ENCODE measurements around the gene NEAT1. TPM values are rescaled to one million over a fixed set of nuclear protein-coding genes. Genes with fewer than 3 reads are reported as not detected.
A peak's percentile ranks its signal among the peaks of the same experiment; 100 is the strongest.
"Not testable (repeated sequence)": the region's sequence is repeated elsewhere in the genome, so short reads cannot be mapped to it uniquely, and the experiment has no call there.

NEAT1 gene
- total RNA-seq, 1 donor from 2014 or later, result 411 TPM

DNA sequence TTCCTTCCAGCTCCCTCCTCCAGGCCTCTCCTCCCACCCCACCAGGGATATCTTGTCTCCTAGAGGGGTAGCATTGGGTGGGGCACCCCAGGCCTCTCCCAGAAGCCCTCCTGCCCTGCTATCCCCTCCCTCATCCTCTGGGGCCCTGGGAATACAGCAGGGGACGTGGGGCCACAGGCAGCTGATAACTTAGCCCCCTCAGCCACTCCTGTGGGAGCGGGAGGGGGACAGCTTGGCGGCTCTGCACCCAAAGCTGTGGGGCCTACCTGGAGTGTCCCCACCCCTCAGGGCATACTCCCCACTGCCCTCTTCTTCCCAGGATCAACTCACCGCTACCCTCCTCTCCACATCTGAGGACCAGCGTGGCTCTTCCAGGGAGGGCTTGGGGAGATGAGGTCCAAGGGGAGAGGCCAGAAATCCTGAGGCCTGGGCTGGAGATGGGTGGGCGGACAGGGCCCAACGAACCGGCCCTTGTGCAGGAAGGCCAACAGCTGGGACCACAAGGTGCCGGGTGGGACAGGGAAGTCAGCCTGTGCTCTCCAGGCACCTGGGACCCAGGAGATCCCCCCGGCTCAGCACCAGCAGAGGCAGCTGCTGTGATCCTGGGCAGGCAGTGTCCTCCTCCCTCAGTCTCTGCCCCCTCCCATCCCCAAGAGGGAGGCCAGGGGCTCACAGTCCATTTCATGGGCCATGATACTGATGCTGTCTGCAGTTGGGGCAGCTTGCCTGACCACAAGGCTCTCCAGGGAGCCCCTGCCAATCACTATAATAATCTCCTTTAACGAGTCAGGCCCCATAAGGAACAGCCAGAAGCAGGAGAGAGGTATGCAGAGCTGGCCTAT is 23.2 kb downstream of the NEAT1 start:
- H3K27me3 Mint-ChIP-seq, result no peaks in the 10 kb centered on the region
- no peak for DNase-seq
- peak overlapping the region; percentile 66 for H3K27ac Mint-ChIP-seq
- H3K9me3 Mint-ChIP-seq, result no peaks in the 10 kb centered on the region
- H3K4me3 Mint-ChIP-seq, result no peak overlapping the region
- peaks cover 18% of the 10 kb centered on the region for H3K36me3 Mint-ChIP-seq (ENCODE audit: low read depth)
- H3K4me1 Mint-ChIP-seq, result peaks cover 26% of the 10 kb centered on the region
- intact Hi-C loops (cut with micrococcal nuclease), result no loop called here

- no peak overlapping the region for H3K4me3 Mint-ChIP-seq
- no peaks in the 10 kb centered on the region for H3K27me3 Mint-ChIP-seq
- peaks cover 22% of the 10 kb centered on the region for H3K4me1 Mint-ChIP-seq
- intact Hi-C loops (cut with micrococcal nuclease), result no loop called here
- H3K27ac Mint-ChIP-seq, result peak overlapping the region; percentile 66
- peaks cover 14% of the 10 kb centered on the region for H3K36me3 Mint-ChIP-seq (ENCODE audit: low read depth)
- no peaks in the 10 kb centered on the region for H3K9me3 Mint-ChIP-seq
- peak; percentile 73 for DNase-seq
These were observed 24.1 kb downstream of the NEAT1 start for GRCh38 chr11:65446446-65447277.

DNA sequence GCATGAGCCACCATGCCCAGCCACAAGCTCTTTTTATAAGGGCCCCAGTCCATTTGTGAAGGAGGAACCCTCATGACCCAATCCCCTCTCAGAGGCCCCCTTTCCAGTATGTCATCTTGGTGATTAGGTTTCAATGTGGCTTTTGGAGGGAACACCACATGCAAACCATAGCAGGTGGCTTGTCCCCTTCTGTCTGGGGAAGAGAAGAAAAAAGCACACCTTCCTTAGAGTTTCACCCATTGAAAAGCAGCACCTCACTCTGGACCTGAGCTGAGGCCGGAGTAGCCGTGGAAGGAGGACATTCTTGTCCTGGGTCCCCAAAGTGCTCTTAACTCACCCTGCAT is 25.4 kb downstream of the NEAT1 start:
- peak overlapping the region; percentile 69 for H3K27ac Mint-ChIP-seq
- intact Hi-C loops (cut with micrococcal nuclease), result no loop called here
- H3K4me1 Mint-ChIP-seq, result peaks cover 16% of the 10 kb centered on the region
- no peaks in the 10 kb centered on the region for H3K9me3 Mint-ChIP-seq
- no peak for DNase-seq
- H3K27me3 Mint-ChIP-seq, result no peaks in the 10 kb centered on the region
- H3K36me3 Mint-ChIP-seq (ENCODE audit: low read depth), result peaks cover 8% of the 10 kb centered on the region
- H3K4me3 Mint-ChIP-seq, result no peak overlapping the region

DNA sequence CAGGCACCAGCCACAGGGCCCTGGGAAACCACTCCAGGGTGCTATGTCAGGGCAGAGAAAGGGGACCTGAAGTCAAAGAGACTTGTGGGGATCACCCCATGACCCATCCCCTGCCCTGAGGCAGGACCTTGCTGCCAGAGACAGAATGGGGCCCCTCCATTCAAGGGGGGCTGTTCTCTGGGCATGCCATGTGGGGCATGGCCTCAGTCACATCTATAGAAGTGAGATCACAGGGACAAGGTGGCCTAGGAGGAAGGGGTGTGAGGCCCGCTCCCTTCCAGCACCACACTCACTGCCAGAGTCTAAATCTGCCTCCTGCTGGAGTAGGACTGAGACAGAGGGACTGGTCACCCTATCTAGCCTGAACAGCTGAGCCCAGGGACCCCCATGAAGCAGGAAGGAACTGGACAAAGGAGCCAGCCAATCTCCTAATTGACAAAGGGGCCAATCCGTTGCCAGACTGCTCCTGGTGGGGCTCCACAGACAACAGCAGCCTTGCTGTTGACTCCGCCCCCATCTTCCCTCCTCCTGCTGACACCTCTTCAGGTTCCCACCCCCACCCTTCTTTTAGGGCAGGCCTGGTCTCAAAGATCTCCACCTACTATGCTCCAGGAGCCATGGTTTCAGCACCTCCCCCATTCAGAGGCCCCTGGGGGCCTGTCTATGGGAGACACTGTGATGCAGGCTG is 26.0 kb downstream of the NEAT1 start:
- Mint-ChIP-seq H3K36me3 (ENCODE audit: low read depth) (peaks cover 7% of the 10 kb centered on the region), H3K27me3 (no peaks in the 10 kb centered on the region), H3K4me3 (no peak overlapping the region), H3K4me1 (peaks cover 12% of the 10 kb centered on the region), H3K27ac (peak overlapping the region; percentile 69), H3K9me3 (no peaks in the 10 kb centered on the region)
- no peak for DNase-seq
- intact Hi-C loops (cut with micrococcal nuclease), result no loop called here

DNA sequence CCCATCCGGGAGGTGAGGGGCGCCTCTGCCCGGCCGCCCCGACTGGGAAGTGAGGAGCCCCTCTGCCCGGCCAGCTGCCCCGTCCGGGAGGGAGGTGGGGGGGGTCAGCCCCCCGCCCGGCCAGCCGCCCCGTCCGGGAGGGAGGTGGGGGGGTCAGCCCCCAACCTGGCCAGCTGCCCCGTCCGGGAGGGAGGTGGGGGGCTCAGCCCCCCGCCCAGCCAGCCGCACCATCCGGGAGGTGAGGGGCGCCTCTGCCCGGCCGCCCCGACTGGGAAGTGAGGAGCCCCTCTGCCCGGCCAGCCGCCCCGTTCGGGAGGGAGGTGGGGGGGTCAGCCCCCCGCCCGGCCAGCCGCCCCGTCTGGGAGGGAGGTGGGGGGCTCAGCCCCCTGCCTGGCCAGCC is 28.7 kb downstream of the NEAT1 start:
- intact Hi-C loops (cut with micrococcal nuclease); H3K27me3 Mint-ChIP-seq; DNase-seq; H3K36me3 Mint-ChIP-seq (ENCODE audit: low read depth); H3K4me3 Mint-ChIP-seq; H3K9me3 Mint-ChIP-seq; H3K27ac Mint-ChIP-seq: not testable (repeated sequence)
- H3K4me1 Mint-ChIP-seq, result peaks cover 21% of the 10 kb centered on the region

- intact Hi-C loops (cut with micrococcal nuclease); H3K9me3 Mint-ChIP-seq; DNase-seq; H3K27ac Mint-ChIP-seq; H3K27me3 Mint-ChIP-seq; H3K4me3 Mint-ChIP-seq; H3K36me3 Mint-ChIP-seq (ENCODE audit: low read depth): not testable (repeated sequence)
- H3K4me1 Mint-ChIP-seq, result peaks cover 24% of the 10 kb centered on the region
These were observed 29.7 kb downstream of the NEAT1 start for GRCh38 chr11:65452259-65452658.

GRCh38 chr11:65452806-65453490 is 30.4 kb downstream of the NEAT1 start:
- DNase-seq, result no peak
- H3K27me3 Mint-ChIP-seq, result no peaks in the 10 kb centered on the region
- peak overlapping the region; percentile 4 for H3K4me3 Mint-ChIP-seq
- intact Hi-C loops (cut with micrococcal nuclease), result no loop called here
- no peak overlapping the region for H3K27ac Mint-ChIP-seq
- no peaks in the 10 kb centered on the region for H3K9me3 Mint-ChIP-seq
- peaks cover 24% of the 10 kb centered on the region for H3K4me1 Mint-ChIP-seq
- H3K36me3 Mint-ChIP-seq (ENCODE audit: low read depth), result peaks cover 2% of the 10 kb centered on the region

DNA sequence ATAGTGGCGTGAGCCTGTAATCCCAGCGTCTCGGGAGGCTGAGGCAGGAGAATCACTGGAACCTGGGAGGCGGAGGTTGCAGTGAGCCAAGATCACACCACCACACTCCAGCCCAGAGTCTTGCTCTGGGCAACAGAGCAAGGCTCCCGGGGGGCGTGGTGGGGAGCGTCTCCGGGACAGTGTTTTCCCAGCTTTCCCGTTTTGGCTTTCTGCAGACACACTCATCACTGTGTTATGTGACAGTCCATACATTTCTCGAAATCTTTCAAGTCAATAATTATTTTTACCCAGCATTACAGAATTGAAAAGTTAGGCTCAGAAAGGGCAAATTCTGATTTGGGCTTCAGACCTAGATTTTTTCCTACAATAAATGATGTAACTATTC is 31.7 kb downstream of the NEAT1 start:
- intact Hi-C loops (cut with micrococcal nuclease), result loop anchor here (2.0 kb wide), 2 partner anchors 14 to 22 kb away; no protein-coding TSS in a partner anchor
- Mint-ChIP-seq H3K36me3 (ENCODE audit: low read depth) (peaks cover 2% of the 10 kb centered on the region), H3K4me1 (peaks cover 24% of the 10 kb centered on the region), H3K9me3 (no peaks in the 10 kb centered on the region), H3K27ac (no peak overlapping the region), H3K27me3 (no peaks in the 10 kb centered on the region), H3K4me3 (peak overlapping the region; percentile 94)
- no peak for DNase-seq

DNA sequence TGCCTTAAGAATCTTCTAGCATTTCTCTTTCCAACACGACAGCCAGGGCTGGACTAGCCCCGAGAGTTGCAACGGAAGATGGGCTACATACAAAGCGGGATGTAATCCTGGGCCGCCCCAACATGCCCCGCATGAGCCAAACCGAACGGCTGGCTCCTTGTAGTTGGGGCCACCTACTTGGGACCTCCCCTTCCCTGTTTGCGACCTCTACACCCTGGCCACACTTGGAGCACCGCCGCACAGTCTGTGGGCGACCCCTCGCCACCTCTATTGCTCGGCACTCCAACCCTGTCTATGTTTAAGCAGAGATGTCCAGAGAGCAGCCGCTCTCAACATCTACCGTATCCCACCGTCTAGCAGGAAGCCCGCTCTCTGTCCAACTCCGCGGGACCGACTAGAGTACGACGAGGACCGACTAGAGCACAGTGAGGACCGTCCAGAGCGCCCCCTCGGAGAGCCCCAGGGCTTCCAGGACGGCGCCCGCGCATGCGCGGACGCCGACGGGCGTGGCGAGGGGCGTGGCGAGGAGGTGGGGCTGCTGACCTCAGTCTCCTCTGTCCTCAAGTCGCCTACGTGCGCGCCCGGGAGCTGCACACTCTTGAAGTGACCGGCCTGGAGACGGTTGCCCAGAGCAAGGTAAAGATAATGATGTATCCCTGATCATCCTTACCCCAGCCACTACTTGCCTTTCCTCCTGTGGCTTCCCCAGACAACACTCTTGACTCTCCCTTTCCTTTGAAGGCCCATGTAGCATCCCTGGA is 32.3 kb downstream of the NEAT1 start:
- intact Hi-C loops (cut with micrococcal nuclease), result loop anchor here (2.0 kb wide), 2 partner anchors 14 to 22 kb away; no protein-coding TSS in a partner anchor
- H3K36me3 Mint-ChIP-seq (ENCODE audit: low read depth), result peaks cover 2% of the 10 kb centered on the region

GRCh38 chr11:65456418-65456817 is 33.8 kb downstream of the NEAT1 start:
- no peak for DNase-seq
- peaks cover 25% of the 10 kb centered on the region for H3K4me1 Mint-ChIP-seq
- no peaks in the 10 kb centered on the region for H3K27me3 Mint-ChIP-seq
- no peaks in the 10 kb centered on the region for H3K9me3 Mint-ChIP-seq
- peaks cover 2% of the 10 kb centered on the region for H3K36me3 Mint-ChIP-seq (ENCODE audit: low read depth)
- H3K27ac Mint-ChIP-seq, result peak overlapping the region; percentile 20
- peak overlapping the region; percentile 68 for H3K4me3 Mint-ChIP-seq
- intact Hi-C loops (cut with micrococcal nuclease), result no loop called here

More for the DNA sequence above, 32.3 kb downstream of the NEAT1 start:
- peak overlapping the region; percentile 83 for H3K27ac Mint-ChIP-seq
- H3K4me3 Mint-ChIP-seq, result peak overlapping the region; percentile 94
- H3K4me1 Mint-ChIP-seq, result peaks cover 25% of the 10 kb centered on the region
- H3K9me3 Mint-ChIP-seq, result no peaks in the 10 kb centered on the region
- no peaks in the 10 kb centered on the region for H3K27me3 Mint-ChIP-seq
- DNase-seq, result peak; percentile 95

DNA sequence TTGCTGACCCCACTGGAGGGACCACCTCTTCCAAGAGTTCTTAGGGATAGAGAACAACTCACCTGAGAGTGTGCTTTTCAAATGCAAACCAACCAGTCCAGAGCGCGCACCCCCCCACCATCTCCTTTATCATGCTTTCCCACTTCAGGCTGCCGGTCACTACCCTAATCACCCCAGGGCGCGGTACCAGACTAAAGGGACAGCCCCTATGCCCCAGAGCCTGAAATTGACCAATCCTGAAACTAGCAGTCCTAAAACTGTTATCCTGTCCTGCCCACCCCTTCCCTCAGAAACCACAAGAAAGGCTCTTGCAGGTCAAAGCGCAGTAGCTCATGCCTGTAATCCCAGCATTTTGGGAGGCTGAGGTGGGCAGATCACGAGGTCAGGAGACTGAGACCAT is 37.0 kb downstream of the NEAT1 start:
- no peaks in the 10 kb centered on the region for H3K27me3 Mint-ChIP-seq
- H3K9me3 Mint-ChIP-seq, result no peaks in the 10 kb centered on the region

GRCh38 chr11:65465471-65465870 is 42.9 kb downstream of the NEAT1 start:
- not testable (repeated sequence) for H3K4me3 Mint-ChIP-seq; H3K36me3 Mint-ChIP-seq (ENCODE audit: low read depth); DNase-seq; H3K9me3 Mint-ChIP-seq; H3K27me3 Mint-ChIP-seq; H3K27ac Mint-ChIP-seq
- intact Hi-C loops (cut with micrococcal nuclease), result loop anchor here (5.0 kb wide), 2 partner anchors 33 to 42 kb away; no protein-coding TSS in a partner anchor
- H3K4me1 Mint-ChIP-seq, result peaks cover 12% of the 10 kb centered on the region

More for the DNA sequence above, 37.0 kb downstream of the NEAT1 start:
- DNase-seq, result no peak
- H3K4me3 Mint-ChIP-seq, result no peak overlapping the region
- H3K27ac Mint-ChIP-seq, result no peak overlapping the region
- intact Hi-C loops (cut with micrococcal nuclease), result no loop called here
- H3K4me1 Mint-ChIP-seq, result peaks cover 23% of the 10 kb centered on the region
- peaks cover 2% of the 10 kb centered on the region for H3K36me3 Mint-ChIP-seq (ENCODE audit: low read depth)

DNA sequence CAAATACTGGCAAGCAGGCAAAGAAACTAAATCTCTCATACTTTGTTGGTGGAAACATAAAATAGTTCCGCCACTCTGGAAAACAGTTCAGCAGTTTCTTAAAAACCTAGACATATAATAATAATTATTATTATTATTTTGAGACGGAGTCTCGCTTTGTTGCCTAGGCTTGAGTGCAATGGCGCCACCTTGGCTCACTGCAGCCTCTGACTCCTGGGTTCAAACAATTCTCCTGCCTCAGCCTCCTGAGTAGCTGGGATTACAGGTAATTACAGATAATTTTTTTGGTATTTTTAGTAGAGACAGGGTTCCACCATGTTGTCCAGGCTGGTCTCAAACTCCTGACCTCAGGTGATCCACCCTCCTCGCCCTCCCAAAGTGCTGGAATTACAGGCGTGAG is 44.7 kb downstream of the NEAT1 start:
- intact Hi-C loops (cut with micrococcal nuclease), result loop anchor here (5.0 kb wide), 2 partner anchors 35 to 40 kb away; no protein-coding TSS in a partner anchor
- not testable (repeated sequence) for DNase-seq; H3K9me3 Mint-ChIP-seq; H3K36me3 Mint-ChIP-seq (ENCODE audit: low read depth); H3K27ac Mint-ChIP-seq; H3K27me3 Mint-ChIP-seq; H3K4me3 Mint-ChIP-seq
- H3K4me1 Mint-ChIP-seq, result peaks cover 27% of the 10 kb centered on the region

Data from activated CD4-positive, alpha-beta T cell treated with anti-CD3 and anti-CD28 coated beads, Interleukin-2, amount 10 ng/mL, durations not matched to agents 24 days and 14 days (primary cell).